ENCODE measurements around the gene PTPN1. TPM values are rescaled to one million over a fixed set of nuclear protein-coding genes. Genes with fewer than 3 reads are reported as not detected.
"Not testable (repeated sequence)": the region's sequence is repeated elsewhere in the genome, so short reads cannot be mapped to it uniquely, and the experiment has no call there.

Gene PTPN1
- total RNA-seq, 2 experiments from 2014 or later = 62.5 to 74.7 TPM

- Mint-ChIP-seq H3K9me3 (ENCODE audit: low read depth) (no peaks in the 10 kb centered on the region), H3K27me3 (no peaks in the 10 kb centered on the region), H3K27ac (no peak overlapping the region), H3K4me1 (peaks cover 50% of the 10 kb centered on the region), H3K36me3 (peaks cover 9% of the 10 kb centered on the region), H3K4me3 (no peak overlapping the region)
- CTCF ChIA-PET = interaction anchor here (1.2 to 1.7 kb wide), 4 partner anchors 12 to 43 kb away, joined by 3 to 6 read pairs (median 4); no protein-coding TSS in a partner anchor
- ATAC-seq = no peak
- no peak for DNase-seq
Measured at GRCh38 chr20:50534567-50534966, 24.4 kb downstream of the PTPN1 start.

GRCh38 chr20:50535162-50535561, 25.0 kb downstream of the PTPN1 start:
- CTCF ChIA-PET = interaction anchor here (1.2 to 1.8 kb wide), 5 partner anchors 12 to 44 kb away, joined by 3 to 6 read pairs (median 4); no protein-coding TSS in a partner anchor
- Mint-ChIP-seq H3K4me1 (peaks cover 51% of the 10 kb centered on the region), H3K9me3 (ENCODE audit: low read depth) (no peaks in the 10 kb centered on the region), H3K4me3 (no peak overlapping the region), H3K27me3 (no peaks in the 10 kb centered on the region), H3K27ac (no peak overlapping the region), H3K36me3 (peaks cover 9% of the 10 kb centered on the region)
- ATAC-seq (no peak), DNase-seq (no peak)

- no peak for DNase-seq
- H3K27me3 Mint-ChIP-seq = no peaks in the 10 kb centered on the region
- H3K4me1 Mint-ChIP-seq = peaks cover 58% of the 10 kb centered on the region
- ATAC-seq = no peak
- no peak overlapping the region for H3K27ac Mint-ChIP-seq
- CTCF ChIA-PET = interaction anchor here (1.8 kb wide), 1 partner anchor 39 kb away, joined by 4 read pairs; no protein-coding TSS in a partner anchor
- peaks cover 16% of the 10 kb centered on the region for H3K36me3 Mint-ChIP-seq
- no peak overlapping the region for H3K4me3 Mint-ChIP-seq
- H3K9me3 Mint-ChIP-seq (ENCODE audit: low read depth) = no peaks in the 10 kb centered on the region
Measured at GRCh38 chr20:50536333-50536732, 26.1 kb downstream of the PTPN1 start.

- H3K36me3 Mint-ChIP-seq = peaks cover 17% of the 10 kb centered on the region
- CTCF ChIA-PET = interaction anchor here (0.8 to 2.4 kb wide), 3 partner anchors 12 to 51 kb away, joined by 3 to 7 read pairs (median 6); no protein-coding TSS in a partner anchor
- no peaks in the 10 kb centered on the region for H3K27me3 Mint-ChIP-seq
- ATAC-seq = no peak
- no peaks in the 10 kb centered on the region for H3K9me3 Mint-ChIP-seq (ENCODE audit: low read depth)
- peaks cover 59% of the 10 kb centered on the region for H3K4me1 Mint-ChIP-seq
- no peak overlapping the region for H3K4me3 Mint-ChIP-seq
- no peak for DNase-seq
- no peak overlapping the region for H3K27ac Mint-ChIP-seq
Measured at GRCh38 chr20:50537546-50538201, 27.5 kb downstream of the PTPN1 start.

GRCh38 chr20:50538276-50538675, 28.1 kb downstream of the PTPN1 start:
- Mint-ChIP-seq H3K4me1 (peaks cover 57% of the 10 kb centered on the region), H3K9me3 (ENCODE audit: low read depth) (no peaks in the 10 kb centered on the region), H3K27ac (no peak overlapping the region), H3K4me3 (no peak overlapping the region), H3K27me3 (no peaks in the 10 kb centered on the region), H3K36me3 (peaks cover 17% of the 10 kb centered on the region)
- CTCF ChIA-PET = interaction anchor here (0.7 to 2.4 kb wide), 7 partner anchors 9 to 50 kb away, joined by 3 to 7 read pairs (median 3); no protein-coding TSS in a partner anchor
- no peak for DNase-seq
- no peak for ATAC-seq

GRCh38 chr20:50539798-50540197, 29.6 kb downstream of the PTPN1 start:
- CTCF ChIA-PET = interaction anchor here (1.3 to 1.5 kb wide), 3 partner anchors 10 to 30 kb away, joined by 3 read pairs; no protein-coding TSS in a partner anchor
- peaks cover 22% of the 10 kb centered on the region for H3K36me3 Mint-ChIP-seq
- H3K9me3 Mint-ChIP-seq (ENCODE audit: low read depth); ATAC-seq; H3K27ac Mint-ChIP-seq; H3K27me3 Mint-ChIP-seq; DNase-seq; H3K4me3 Mint-ChIP-seq: not testable (repeated sequence)
- H3K4me1 Mint-ChIP-seq = peaks cover 57% of the 10 kb centered on the region

GRCh38 chr20:50540620-50541605, 30.7 kb downstream of the PTPN1 start:
- peaks cover 63% of the 10 kb centered on the region for H3K4me1 Mint-ChIP-seq
- CTCF ChIA-PET = interaction anchor here (0.8 to 2.1 kb wide), 5 partner anchors 14 to 53 kb away, joined by 3 to 5 read pairs (median 3); no protein-coding TSS in a partner anchor
- ATAC-seq = no peak
- H3K36me3 Mint-ChIP-seq = peaks cover 22% of the 10 kb centered on the region
- H3K27ac Mint-ChIP-seq = peak overlapping the region; percentile 61
- no peak overlapping the region for H3K4me3 Mint-ChIP-seq
- no peak for DNase-seq
- no peaks in the 10 kb centered on the region for H3K27me3 Mint-ChIP-seq
- no peaks in the 10 kb centered on the region for H3K9me3 Mint-ChIP-seq (ENCODE audit: low read depth)

GRCh38 chr20:50541606-50542041, 31.4 kb downstream of the PTPN1 start:
- no peaks in the 10 kb centered on the region for H3K9me3 Mint-ChIP-seq (ENCODE audit: low read depth)
- H3K4me3 Mint-ChIP-seq = no peak overlapping the region
- H3K4me1 Mint-ChIP-seq = peaks cover 66% of the 10 kb centered on the region
- DNase-seq (no peak), ATAC-seq (no peak)
- CTCF ChIA-PET = interaction anchor here (0.8 to 2.1 kb wide), 5 partner anchors 10 to 54 kb away, joined by 3 to 5 read pairs (median 3); no protein-coding TSS in a partner anchor
- no peaks in the 10 kb centered on the region for H3K27me3 Mint-ChIP-seq
- peak overlapping the region; percentile 61 for H3K27ac Mint-ChIP-seq
- H3K36me3 Mint-ChIP-seq = peaks cover 22% of the 10 kb centered on the region

GRCh38 chr20:50543326-50543725, 33.1 kb downstream of the PTPN1 start:
- peak overlapping the region; percentile 58 for H3K27ac Mint-ChIP-seq
- CTCF ChIA-PET = interaction anchor here (1.2 to 1.6 kb wide), 3 partner anchors 21 to 60 kb away, joined by 3 read pairs; no protein-coding TSS in a partner anchor
- H3K4me3 Mint-ChIP-seq = no peak overlapping the region

GRCh38 chr20:50545126-50545525, 34.9 kb downstream of the PTPN1 start:
- no peaks in the 10 kb centered on the region for H3K9me3 Mint-ChIP-seq (ENCODE audit: low read depth)
- no peak for ATAC-seq
- peaks cover 33% of the 10 kb centered on the region for H3K36me3 Mint-ChIP-seq
- H3K27ac Mint-ChIP-seq = no peak overlapping the region
- CTCF ChIA-PET = interaction anchor here (2.2 kb wide), 1 partner anchor 28 kb away, joined by 9 read pairs; no protein-coding TSS in a partner anchor
- no peak overlapping the region for H3K4me3 Mint-ChIP-seq
- H3K27me3 Mint-ChIP-seq = no peaks in the 10 kb centered on the region
- H3K4me1 Mint-ChIP-seq = peaks cover 82% of the 10 kb centered on the region
- no peak for DNase-seq

More at GRCh38 chr20:50543326-50543725, 33.1 kb downstream of the PTPN1 start:
- DNase-seq = no peak
- ATAC-seq = no peak
- no peaks in the 10 kb centered on the region for H3K9me3 Mint-ChIP-seq (ENCODE audit: low read depth)
- H3K27me3 Mint-ChIP-seq = no peaks in the 10 kb centered on the region
- peaks cover 24% of the 10 kb centered on the region for H3K36me3 Mint-ChIP-seq
- H3K4me1 Mint-ChIP-seq = peaks cover 71% of the 10 kb centered on the region

- Mint-ChIP-seq H3K4me3 (peak overlapping the region; percentile 61), H3K4me1 (peaks cover 68% of the 10 kb centered on the region), H3K36me3 (peaks cover 28% of the 10 kb centered on the region), H3K27ac (peak overlapping the region; percentile 68), H3K9me3 (ENCODE audit: low read depth) (no peaks in the 10 kb centered on the region), H3K27me3 (no peaks in the 10 kb centered on the region)
- ATAC-seq (peak; percentile 72), DNase-seq (peak; percentile 58)
- CTCF ChIA-PET = interaction anchor here (0.9 to 2.2 kb wide), 9 partner anchors 10 to 476 kb away, joined by 3 to 9 read pairs (median 5); no protein-coding TSS in a partner anchor
Measured at GRCh38 chr20:50546729-50547314, 36.6 kb downstream of the PTPN1 start.

GRCh38 chr20:50547964-50548363, 37.8 kb downstream of the PTPN1 start:
- CTCF ChIA-PET = interaction anchor here (1.0 to 1.8 kb wide), 11 partner anchors 9 to 247 kb away, joined by 3 to 6 read pairs (median 4); partner anchors contain the start of genes BCAS4 and PTPN1
- Mint-ChIP-seq H3K27ac (peak overlapping the region; percentile 42), H3K4me1 (peaks cover 58% of the 10 kb centered on the region), H3K4me3 (peak overlapping the region; percentile 25), H3K27me3 (no peaks in the 10 kb centered on the region), H3K9me3 (ENCODE audit: low read depth) (no peaks in the 10 kb centered on the region), H3K36me3 (peaks cover 26% of the 10 kb centered on the region)
- ATAC-seq = no peak
- no peak for DNase-seq
